GM12892 (cell line): ENCODE results near the gene PSMB1.
"Not testable (repeated sequence)": the region's sequence is repeated elsewhere in the genome, so short reads cannot be mapped to it uniquely, and the experiment has no call there.

ENCODE experiments used
- DNase-seq: peaks from one replicate; pipeline ENCODE4 v3.0.0; 2011; ENCODE audit not compliant: insufficient read length
- FAIRE-seq: peaks from 2 replicates; lab custom pipeline; 2011; peaks lifted over from hg19 to GRCh38; lab: Jason Lieb, UNC
- POLR2A ChIP-seq: IDR thresholded peaks from 2 replicates; pipeline ENCODE4 v1.6.1; 2011; ENCODE audit warnings: low read depth, low read length, control low read depth
- POLR2AphosphoS5 ChIP-seq: IDR thresholded peaks from 2 replicates; pipeline ENCODE4 v1.6.1; 2011; ENCODE audit warnings: low read depth, low read length, control low read depth
- TAF1 ChIP-seq: IDR thresholded peaks from 2 replicates; pipeline ENCODE4 v1.6.1; 2011; ENCODE audit warnings: low read depth, mild to moderate bottlenecking, control low read depth, low read length, borderline replicate concordance

The PSMB1 gene

DNA sequence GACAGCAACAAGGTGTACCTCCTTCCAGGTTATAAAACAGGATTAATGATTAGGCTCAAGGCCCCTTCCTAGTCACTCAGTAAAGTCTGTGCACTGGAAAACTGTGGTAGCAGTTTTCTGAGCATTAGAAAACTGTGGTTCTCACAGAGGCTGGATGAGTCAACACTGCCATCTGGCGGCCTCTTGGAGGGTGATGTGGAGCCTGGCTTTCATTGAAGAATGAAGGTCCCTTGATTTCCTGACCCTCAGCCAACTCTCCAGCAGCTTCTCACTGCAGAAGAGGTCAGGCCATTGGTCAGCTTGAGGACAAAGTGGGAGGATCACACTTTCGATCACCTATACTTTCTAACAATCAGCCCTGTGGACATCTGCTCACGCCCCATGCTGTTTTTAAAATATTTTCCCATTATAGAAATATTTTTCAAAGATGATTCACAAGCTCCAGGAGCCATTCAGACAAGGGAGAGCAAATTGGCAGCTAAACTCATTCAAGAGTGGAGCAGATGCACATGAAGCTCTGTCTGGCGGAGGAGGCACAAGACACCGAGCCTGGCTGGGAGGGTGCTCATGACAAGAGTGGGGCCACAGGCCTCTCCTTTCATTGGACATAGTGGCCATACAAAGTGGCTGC lies 23.2 kb downstream of the PSMB1 start:
- FAIRE-seq (peak; percentile 58), DNase-seq (peak; percentile 27)
- TF ChIP-seq POLR2A, result no peak

DNA sequence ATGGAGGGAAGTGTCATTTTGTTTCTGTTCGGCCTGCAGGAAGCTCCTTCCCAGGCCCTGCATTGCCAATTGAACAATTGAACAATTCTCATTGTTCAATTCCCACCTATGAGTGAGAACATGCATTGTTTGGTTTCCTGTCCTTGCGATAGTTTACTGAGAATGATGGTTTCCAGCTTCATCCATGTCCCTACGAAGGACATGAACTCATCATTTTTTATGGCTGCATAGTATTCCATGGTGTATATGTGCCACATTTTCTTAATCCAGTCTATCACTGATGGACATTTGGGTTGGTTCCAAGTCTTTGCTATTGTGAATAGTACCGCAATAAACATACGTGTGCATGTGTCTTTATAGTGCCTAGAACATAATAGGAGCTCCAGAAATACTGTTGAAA lies 25.1 kb downstream of the PSMB1 start:
- DNase-seq, result not testable (repeated sequence)

DNA sequence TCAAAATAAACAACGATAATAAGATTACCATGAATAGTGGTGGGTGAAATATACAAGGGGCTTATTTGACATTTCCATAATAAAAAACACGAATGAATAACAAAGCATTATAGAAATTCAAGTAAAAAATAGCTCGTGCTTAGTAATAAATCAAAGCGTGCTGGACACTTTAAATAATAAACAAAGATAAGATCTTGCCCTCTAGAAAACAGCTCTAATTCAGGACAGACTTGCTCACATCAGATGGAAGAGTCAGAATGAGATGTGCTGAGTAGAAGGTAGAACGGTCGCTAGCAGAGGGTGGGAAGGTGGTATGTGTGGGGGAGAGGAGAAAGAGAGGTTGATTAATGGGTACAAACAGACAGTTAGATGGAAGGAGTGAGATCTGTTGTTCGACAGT lies 27.3 kb downstream of the PSMB1 start:
- FAIRE-seq (no peak), DNase-seq (no peak)
- no peak for TF ChIP-seq POLR2A
- TF ChIP-seq POLR2AphosphoS5, result no peak
- TF ChIP-seq TAF1, result no peak

More for the DNA sequence above, 25.1 kb downstream of the PSMB1 start:
- not testable (repeated sequence) for FAIRE-seq

DNA sequence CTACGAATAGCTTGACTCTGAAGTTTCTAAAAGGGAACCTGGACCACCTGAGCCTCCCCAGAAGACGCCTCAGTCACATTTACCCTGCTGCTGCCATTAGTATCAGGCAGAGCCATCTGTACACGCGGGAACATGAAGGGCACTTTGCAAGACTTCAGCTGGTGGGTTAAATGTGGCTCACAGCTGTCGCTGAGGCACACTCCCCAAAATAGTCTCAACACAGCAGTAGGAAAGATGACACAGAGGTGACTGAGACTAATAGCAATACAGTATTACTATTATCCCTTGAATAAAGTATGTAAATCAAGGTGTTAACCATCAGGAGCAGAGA lies 29.0 kb downstream of the PSMB1 start:
- DNase-seq, result no peak
- FAIRE-seq, result no peak
- TF ChIP-seq TAF1 (no peak), POLR2AphosphoS5 (no peak), POLR2A (no peak)

DNA sequence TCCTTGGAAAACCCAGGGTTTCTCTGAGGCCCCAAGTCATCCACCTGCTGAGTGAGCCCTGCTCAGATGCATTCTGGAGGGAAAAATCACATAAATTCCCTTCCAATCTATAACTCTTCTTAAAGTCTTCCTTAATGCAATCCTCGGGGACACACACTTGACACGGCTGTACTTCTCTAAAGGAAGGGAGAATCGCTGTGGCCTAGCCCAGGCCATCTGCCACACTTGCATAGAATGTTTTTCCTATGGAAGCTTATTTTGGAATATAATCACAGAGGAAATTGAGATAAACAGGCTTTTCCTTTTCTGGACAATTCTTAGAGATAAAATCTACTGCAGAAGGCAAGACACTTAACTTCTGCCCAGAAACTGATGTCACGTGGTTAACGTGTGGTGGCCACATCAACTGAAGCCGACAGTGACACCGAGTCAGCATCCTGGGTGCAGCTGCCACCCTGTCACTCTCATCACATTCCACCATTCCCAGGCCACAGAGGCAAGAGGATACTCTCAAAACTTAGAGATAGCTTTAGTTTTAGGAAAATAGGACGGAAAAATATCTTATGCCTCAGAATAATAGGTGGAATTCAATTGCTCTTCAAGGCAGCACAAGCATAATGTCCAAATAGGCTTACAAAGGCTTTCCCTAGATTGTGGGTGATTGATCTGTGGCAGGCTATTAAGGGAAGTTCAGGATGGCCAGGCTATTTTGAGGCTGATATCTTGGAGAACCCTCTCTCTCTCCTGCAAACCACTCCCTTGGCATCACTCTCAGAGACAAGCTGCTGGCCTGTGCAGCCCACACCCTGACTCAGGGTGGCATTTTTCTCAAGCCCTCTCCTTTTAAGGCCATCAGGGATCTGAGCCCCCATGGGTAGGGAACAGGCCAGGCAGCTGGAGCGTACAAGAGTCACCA lies 29.6 kb downstream of the PSMB1 start:
- TF ChIP-seq TAF1, result no peak
- FAIRE-seq, result no peak
- no peak for DNase-seq

DNA sequence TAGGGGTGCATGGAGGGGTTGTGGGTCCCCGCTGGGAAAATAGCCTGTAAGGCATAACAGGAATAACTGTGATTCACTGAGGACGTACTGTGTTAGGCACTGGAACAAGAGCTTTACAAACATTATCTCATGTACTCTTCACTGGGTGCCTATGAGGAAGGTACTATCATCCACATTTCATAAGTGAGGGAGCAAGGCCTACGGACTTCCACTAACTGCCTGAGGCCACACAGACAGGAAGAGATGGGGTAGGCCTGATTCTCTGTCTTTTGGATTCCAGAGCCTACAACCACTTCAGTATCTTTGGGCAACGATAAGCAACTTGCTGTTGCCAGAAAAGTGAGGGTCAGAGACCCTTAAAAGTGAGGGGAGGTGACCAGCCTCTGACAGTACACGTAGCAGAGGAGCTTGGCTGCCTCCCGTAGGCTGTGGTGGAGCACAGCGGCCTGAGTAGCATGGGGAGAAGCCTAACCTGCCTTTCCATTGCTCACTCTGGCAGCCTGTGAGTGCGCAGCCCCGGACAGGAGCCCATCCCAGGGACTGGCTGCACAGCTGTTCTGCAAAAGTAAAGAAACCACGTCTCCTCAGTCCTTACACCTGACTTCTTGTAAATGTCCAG lies 30.4 kb downstream of the PSMB1 start:
- FAIRE-seq, result no peak
- no peak for DNase-seq
- TF ChIP-seq POLR2AphosphoS5, result no peak
- no peak for TF ChIP-seq POLR2A
- TF ChIP-seq TAF1, result no peak

DNA sequence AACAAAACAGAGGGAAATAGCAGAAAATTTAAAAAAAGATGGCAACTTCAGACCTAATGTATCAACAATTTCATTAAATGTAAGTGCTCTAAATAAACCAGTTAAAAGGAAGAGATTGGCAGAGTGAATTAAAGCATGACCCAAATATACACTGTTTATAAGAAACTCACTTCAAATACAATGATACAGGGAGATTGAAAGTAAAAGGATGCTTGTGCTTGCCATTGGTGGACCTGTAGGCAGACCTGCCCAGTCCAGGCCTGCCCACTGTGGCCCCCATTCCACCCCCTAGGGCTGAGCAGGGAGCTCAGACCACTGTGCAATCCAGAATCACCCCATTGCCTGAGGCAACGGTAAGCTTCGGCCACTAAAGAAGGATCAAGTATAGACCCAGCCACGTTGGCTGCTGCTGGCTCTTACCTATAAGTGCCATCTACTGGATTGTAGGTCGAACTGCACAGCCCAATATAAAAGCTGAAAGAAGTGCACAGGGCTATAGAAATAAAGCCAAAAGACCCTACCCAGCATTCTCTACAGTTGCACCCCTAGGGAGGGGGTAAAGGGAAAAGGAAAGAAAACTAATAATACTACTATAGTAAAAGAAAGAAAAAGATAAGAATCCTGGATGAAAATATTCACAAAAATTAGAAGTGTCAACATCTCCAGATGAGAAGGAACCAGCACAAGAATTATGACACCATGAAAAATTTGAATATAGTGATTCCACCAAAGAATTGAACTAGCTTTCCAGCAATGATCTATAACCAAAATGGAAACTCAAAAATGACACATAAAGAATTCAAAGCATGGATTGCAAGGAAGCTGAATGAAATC lies 36.1 kb downstream of the PSMB1 start:
- TF ChIP-seq TAF1, result no peak
- no peak for TF ChIP-seq POLR2AphosphoS5
- no peak for TF ChIP-seq POLR2A
- no peak for FAIRE-seq
- DNase-seq, result no peak

DNA sequence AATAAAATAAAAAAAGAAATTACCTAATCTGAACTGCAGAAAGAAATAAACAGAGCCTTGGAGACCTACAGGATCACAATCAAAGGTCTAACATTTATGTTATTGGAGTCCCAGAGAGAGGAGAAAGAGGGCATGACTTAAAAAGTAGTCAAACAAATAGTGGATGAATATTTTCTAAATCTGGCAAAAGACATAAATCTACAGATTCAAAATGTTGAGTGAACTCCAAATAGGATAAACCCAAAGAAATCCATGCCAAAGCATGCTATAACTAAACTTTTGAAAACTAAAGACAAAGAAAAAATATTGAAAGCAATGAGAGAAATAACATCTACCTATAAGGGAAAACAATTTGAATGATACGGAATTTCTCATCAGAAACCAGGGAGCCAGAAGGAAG lies 38.2 kb downstream of the PSMB1 start:
- FAIRE-seq (no peak), DNase-seq (no peak)
- TF ChIP-seq POLR2AphosphoS5, result no peak
- no peak for TF ChIP-seq POLR2A
- no peak for TF ChIP-seq TAF1

DNA sequence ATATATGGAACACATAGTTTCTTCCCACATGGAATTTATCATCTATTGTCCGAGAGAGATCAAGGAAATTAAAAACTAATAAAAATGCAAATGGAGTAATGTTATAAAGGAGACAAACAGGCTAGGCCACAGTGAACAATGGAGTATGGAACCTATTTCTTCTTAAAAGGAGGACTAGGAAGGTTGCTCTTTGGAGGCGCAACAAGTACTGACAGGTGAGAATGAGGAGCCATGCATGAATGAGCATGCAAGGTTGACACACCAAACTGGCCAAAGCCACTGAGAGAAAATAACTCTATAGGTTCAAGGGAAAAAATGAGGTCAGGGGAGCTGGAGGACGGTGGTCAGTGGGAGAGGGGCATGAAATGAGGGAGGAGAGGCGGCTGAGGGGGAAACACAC lies 40.9 kb downstream of the PSMB1 start:
- DNase-seq (no peak), FAIRE-seq (no peak)
- TF ChIP-seq POLR2AphosphoS5 (no peak), TAF1 (no peak), POLR2A (no peak)

DNA sequence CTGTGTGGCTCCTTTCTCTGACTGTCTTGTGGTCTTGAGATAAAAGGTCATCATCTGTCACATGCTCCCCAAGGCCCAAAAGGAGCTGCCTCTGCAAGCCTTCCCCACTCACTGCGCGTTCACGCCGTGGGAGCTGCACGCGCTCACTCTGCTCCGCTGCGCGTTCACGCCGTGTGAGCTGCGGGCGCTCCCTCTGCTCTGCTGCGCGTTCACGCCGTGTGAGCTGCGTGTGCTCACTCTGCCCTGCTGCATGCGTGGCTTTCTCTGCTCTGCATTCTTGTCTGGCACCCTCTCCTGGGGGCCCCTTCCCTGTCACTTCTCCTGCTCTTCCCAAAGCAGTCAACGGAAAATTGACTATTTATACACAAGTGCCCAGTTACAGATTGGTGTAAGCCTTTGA lies 42.5 kb downstream of the PSMB1 start:
- FAIRE-seq (no peak), DNase-seq (no peak)
- no peak for TF ChIP-seq POLR2A
- no peak for TF ChIP-seq TAF1
- TF ChIP-seq POLR2AphosphoS5, result no peak

DNA sequence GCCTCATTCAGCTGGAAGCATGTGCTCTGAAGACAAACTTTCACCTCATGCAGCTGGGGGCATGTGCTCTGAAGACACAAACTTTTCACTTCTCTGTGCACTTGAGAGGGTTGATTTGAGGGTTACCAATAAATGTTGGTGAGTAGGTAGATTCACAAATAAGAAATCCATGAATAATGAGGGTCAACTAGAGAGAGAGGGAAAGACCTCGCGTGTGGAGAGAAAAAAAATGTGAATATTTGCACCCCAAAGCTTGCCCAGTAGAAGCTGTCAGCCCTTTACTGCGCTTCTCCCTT lies 43.4 kb downstream of the PSMB1 start:
- DNase-seq (no peak), FAIRE-seq (no peak)
- TF ChIP-seq TAF1, result no peak
- TF ChIP-seq POLR2AphosphoS5, result no peak
- TF ChIP-seq POLR2A, result no peak

DNA sequence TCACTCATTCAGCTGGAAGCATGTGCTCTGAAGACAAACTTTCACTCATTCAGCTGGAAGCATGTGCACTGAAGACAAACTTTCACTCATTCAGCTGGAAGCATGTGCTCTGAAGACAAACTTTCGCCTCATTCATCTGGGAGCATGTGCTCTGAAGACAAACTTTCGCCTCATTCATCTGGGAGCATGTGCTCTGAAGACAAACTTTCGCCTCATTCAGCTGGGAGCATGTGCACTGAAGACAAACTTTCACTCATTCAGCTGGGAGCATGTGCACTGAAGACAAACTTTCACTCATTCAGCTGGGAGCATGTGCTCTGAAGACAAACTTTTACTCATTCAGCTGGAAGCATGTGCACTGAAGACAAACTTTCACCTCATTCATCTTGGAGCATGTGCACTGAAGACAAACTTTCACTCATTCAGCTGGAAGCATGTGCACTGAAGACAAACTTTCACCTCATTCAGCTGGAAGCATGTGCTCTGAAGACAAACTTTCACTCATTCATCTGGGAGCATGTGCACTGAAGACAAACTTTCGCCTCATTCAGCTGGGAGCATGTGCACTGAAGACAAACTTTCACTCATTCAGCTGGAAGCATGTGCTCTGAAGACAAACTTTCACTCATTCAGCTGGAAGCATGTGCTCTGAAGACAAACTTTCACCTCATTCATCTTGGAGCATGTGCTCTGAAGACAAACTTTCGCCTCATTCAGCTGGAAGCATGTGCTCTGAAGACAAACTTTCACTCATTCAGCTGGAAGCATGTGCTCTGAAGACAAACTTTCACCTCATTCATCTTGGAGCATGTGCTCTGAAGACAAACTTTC lies 44.0 kb downstream of the PSMB1 start:
- DNase-seq, FAIRE-seq: not testable (repeated sequence)

DNA sequence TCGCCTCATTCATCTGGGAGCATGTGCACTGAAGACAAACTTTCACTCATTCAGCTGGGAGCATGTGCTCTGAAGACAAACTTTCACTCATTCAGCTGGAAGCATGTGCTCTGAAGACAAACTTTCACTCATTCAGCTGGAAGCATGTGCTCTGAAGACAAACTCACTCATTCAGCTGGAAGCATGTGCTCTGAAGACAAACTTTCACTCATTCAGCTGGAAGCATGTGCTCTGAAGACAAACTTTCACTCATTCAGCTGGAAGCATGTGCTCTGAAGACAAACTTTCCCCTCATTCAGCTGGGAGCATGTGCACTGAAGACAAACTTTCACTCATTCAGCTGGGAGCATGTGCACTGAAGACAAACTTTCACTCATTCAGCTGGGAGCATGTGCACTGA lies 44.8 kb downstream of the PSMB1 start:
- not testable (repeated sequence) for DNase-seq, FAIRE-seq

DNA sequence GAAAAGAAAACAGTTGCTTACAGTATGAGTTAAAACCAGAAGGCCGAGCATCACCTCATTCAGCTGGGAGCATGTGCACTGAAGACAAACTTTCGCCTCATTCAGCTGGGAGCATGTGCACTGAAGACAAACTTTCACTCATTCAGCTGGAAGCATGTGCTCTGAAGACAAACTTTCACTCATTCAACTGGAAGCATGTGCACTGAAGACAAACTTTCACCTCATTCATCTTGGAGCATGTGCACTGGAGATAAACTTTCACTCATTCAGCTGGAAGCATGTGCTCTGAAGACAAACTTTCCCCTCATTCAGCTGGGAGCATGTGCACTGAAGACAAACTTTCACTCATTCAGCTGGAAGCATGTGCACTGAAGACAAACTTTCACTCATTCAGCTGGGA lies 45.4 kb downstream of the PSMB1 start:
- not testable (repeated sequence) for DNase-seq, FAIRE-seq
